Measurements from ENCODE around the gene DUSP14. TPM values are rescaled to one million over a fixed set of nuclear protein-coding genes. Genes with fewer than 3 reads are reported as not detected.

The DUSP14 gene
- total and polyA plus RNA-seq, 2 of the 13 experiments (the other 11 are each of a cell fraction or from before 2014, with no cell fraction given) = 33.5 to 39.8 TPM

- peak; percentile 86; the same call in 1 of the 2 replicates for TF ChIP-seq FOXJ3 (CRISPR knock-in tag; IDR thresholded peaks at IDR 0.05; ENCODE audit: borderline replicate concordance)
- TF ChIP-seq RFX5 (IDR thresholded peaks at IDR 0.05; ENCODE audit: low read depth, low read length) = no peak
- TF ChIP-seq PAX8 (CRISPR knock-in tag; IDR thresholded peaks at IDR 0.05; ENCODE audit: borderline replicate concordance) = no peak
- TF ChIP-seq PHF21A (CRISPR knock-in tag; IDR thresholded peaks at IDR 0.05) = peak; percentile 96
- TF ChIP-seq, protein P1, sequence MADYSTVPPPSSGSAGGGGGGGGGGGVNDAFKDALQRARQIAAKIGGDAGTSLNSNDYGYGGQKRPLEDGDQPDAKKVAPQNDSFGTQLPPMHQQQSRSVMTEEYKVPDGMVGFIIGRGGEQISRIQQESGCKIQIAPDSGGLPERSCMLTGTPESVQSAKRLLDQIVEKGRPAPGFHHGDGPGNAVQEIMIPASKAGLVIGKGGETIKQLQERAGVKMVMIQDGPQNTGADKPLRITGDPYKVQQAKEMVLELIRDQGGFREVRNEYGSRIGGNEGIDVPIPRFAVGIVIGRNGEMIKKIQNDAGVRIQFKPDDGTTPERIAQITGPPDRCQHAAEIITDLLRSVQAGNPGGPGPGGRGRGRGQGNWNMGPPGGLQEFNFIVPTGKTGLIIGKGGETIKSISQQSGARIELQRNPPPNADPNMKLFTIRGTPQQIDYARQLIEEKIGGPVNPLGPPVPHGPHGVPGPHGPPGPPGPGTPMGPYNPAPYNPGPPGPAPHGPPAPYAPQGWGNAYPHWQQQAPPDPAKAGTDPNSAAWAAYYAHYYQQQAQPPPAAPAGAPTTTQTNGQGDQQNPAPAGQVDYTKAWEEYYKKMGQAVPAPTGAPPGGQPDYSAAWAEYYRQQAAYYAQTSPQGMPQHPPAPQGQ (CRISPR knock-in tag; IDR thresholded peaks at IDR 0.05; ENCODE audit: borderline replicate concordance) = no peak
- TF ChIP-seq TMF1 (CRISPR knock-in tag; IDR thresholded peaks at IDR 0.05; ENCODE audit: low read depth) = no peak
- TF ChIP-seq CENPX (CRISPR knock-in tag; IDR thresholded peaks at IDR 0.05) = no peak
- TF ChIP-seq STAG1 (CRISPR knock-in tag; IDR thresholded peaks at IDR 0.05) = peak; percentile 13; the same call in 1 of the 2 replicates
- peak; percentile 97; the same call in 1 of the 2 replicates for TF ChIP-seq ZNF614 (CRISPR knock-in tag; IDR thresholded peaks at IDR 0.05; ENCODE audit: borderline replicate concordance)
- peak; percentile 71 for TF ChIP-seq TEAD3 (CRISPR knock-in tag; optimal IDR thresholded peaks at IDR 0.05; ENCODE audit: borderline replicate concordance)
- TF ChIP-seq SNAPC5 (CRISPR knock-in tag; IDR thresholded peaks at IDR 0.05; ENCODE audit: borderline replicate concordance) = no peak
- no peak for TF ChIP-seq TSC22D2 (CRISPR knock-in tag; IDR thresholded peaks at IDR 0.05; ENCODE audit: borderline replicate concordance)
- TF ChIP-seq ZNF781 (CRISPR knock-in tag; IDR thresholded peaks at IDR 0.05; ENCODE audit: borderline replicate concordance, not compliant biosample characterization) = peak; percentile 51
- TF ChIP-seq ZNF768 (CRISPR knock-in tag; IDR thresholded peaks at IDR 0.05) = no peak
- TF ChIP-seq ARID3A (IDR thresholded peaks at IDR 0.05; ENCODE audit: low read depth, low read length) = peak; percentile 34; the same call in 1 of the 2 replicates
- TF ChIP-seq SIX1 (CRISPR knock-in tag; IDR thresholded peaks at IDR 0.05; ENCODE audit: borderline replicate concordance) = peak; percentile 59; the same call in 1 of the 2 replicates
- no peak for TF ChIP-seq ZNF496 (CRISPR knock-in tag; IDR thresholded peaks at IDR 0.05; ENCODE audit: insufficient replicate concordance)
- no peak for TF ChIP-seq TCF7L2 (IDR thresholded peaks at IDR 0.05; ENCODE audit: low read depth, low read length)
- no peak for TF ChIP-seq ZNF317 (CRISPR knock-in tag; IDR thresholded peaks at IDR 0.05)
- TF ChIP-seq THAP11 (CRISPR knock-in tag; IDR thresholded peaks at IDR 0.05) = peak; percentile 63
- TF ChIP-seq, protein P2, sequence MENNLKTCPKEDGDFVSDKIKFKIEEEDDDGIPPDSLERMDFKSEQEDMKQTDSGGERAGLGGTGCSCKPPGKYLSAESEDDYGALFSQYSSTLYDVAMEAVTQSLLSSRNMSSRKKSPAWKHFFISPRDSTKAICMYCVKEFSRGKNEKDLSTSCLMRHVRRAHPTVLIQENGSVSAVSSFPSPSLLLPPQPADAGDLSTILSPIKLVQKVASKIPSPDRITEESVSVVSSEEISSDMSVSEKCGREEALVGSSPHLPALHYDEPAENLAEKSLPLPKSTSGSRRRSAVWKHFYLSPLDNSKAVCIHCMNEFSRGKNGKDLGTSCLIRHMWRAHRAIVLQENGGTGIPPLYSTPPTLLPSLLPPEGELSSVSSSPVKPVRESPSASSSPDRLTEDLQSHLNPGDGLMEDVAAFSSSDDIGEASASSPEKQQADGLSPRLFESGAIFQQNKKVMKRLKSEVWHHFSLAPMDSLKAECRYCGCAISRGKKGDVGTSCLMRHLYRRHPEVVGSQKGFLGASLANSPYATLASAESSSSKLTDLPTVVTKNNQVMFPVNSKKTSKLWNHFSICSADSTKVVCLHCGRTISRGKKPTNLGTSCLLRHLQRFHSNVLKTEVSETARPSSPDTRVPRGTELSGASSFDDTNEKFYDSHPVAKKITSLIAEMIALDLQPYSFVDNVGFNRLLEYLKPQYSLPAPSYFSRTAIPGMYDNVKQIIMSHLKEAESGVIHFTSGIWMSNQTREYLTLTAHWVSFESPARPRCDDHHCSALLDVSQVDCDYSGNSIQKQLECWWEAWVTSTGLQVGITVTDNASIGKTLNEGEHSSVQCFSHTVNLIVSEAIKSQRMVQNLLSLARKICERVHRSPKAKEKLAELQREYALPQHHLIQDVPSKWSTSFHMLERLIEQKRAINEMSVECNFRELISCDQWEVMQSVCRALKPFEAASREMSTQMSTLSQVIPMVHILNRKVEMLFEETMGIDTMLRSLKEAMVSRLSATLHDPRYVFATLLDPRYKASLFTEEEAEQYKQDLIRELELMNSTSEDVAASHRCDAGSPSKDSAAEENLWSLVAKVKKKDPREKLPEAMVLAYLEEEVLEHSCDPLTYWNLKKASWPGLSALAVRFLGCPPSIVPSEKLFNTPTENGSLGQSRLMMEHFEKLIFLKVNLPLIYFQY (CRISPR knock-in tag; IDR thresholded peaks at IDR 0.05; ENCODE audit: borderline replicate concordance) = no peak
- TF ChIP-seq ELF3 (CRISPR knock-in tag; IDR thresholded peaks at IDR 0.05) = peak; percentile 48; the same call in 1 of the 2 replicates
Observed at GRCh38 chr17:37502009-37502936, 12.6 kb downstream of the DUSP14 start (continued).

Data from HepG2 (cell line).